Activated CD4-positive, alpha-beta T cell treated with anti-CD3 and anti-CD28 coated beads, Interleukin-2, amount 50 U/mL, for 16 hours (primary cell): ENCODE results near the gene MCMBP.
"Not testable (repeated sequence)": the region's sequence is repeated elsewhere in the genome, so short reads cannot be mapped to it uniquely, and the experiment has no call there.

Experiments
- DNase-seq: peaks from one replicate; pipeline ENCODE4 v3.0.0-alpha.2; 2020

The MCMBP gene

GRCh38 chr10:119827430-119827829, 45.2 kb downstream of the MCMBP start:
- no peak for DNase-seq

- no peak for DNase-seq
Measured at GRCh38 chr10:119826771-119827170, 45.9 kb downstream of the MCMBP start.

GRCh38 chr10:119824299-119824698, 48.3 kb downstream of the MCMBP start:
- DNase-seq = no peak

GRCh38 chr10:119821182-119821581, 51.5 kb downstream of the MCMBP start:
- no peak for DNase-seq

- DNase-seq = no peak
Measured at GRCh38 chr10:119818889-119819270, 53.8 kb downstream of the MCMBP start.

GRCh38 chr10:119817991-119818888, 54.4 kb downstream of the MCMBP start:
- DNase-seq = no peak

- DNase-seq = no peak
Measured at GRCh38 chr10:119815671-119816070, 57.0 kb downstream of the MCMBP start.

GRCh38 chr10:119812684-119813083, 60.0 kb downstream of the MCMBP start:
- no peak for DNase-seq

GRCh38 chr10:119811122-119811521, 61.5 kb downstream of the MCMBP start:
- no peak for DNase-seq

- DNase-seq = peak; percentile 38
Measured at GRCh38 chr10:119807960-119808697, 64.5 kb downstream of the MCMBP start.

GRCh38 chr10:119806334-119807130, 66.1 kb downstream of the MCMBP start:
- DNase-seq = no peak

- no peak for DNase-seq
Measured at GRCh38 chr10:119805702-119806230, 66.9 kb downstream of the MCMBP start.

- no peak for DNase-seq
Measured at GRCh38 chr10:119803264-119803663, 69.4 kb downstream of the MCMBP start.

GRCh38 chr10:119801998-119802538, 70.6 kb downstream of the MCMBP start:
- DNase-seq = peak; percentile 47

GRCh38 chr10:119801176-119801575, 71.5 kb downstream of the MCMBP start:
- no peak for DNase-seq

- no peak for DNase-seq
Measured at GRCh38 chr10:119796039-119796438, 76.6 kb downstream of the MCMBP start.

- DNase-seq = not testable (repeated sequence)
Measured at GRCh38 chr10:119795101-119795500, 77.5 kb downstream of the MCMBP start.

GRCh38 chr10:119786117-119786769, 86.4 kb downstream of the MCMBP start:
- peak; percentile 31 for DNase-seq

GRCh38 chr10:119784340-119785067, 88.1 kb downstream of the MCMBP start:
- peak; percentile 48 for DNase-seq

- DNase-seq = no peak
Measured at GRCh38 chr10:119783665-119784027, 89.0 kb downstream of the MCMBP start.

- DNase-seq = no peak
Measured at GRCh38 chr10:119782981-119783664, 89.5 kb downstream of the MCMBP start.
